ENCODE data around the gene MYRIP. TPM values are rescaled to one million over a fixed set of nuclear protein-coding genes. Genes with fewer than 3 reads are reported as not detected.

MYRIP gene
- total and polyA plus RNA-seq, 4 donors, result 0.98 to 11.7 (median 6.8) TPM

DNA sequence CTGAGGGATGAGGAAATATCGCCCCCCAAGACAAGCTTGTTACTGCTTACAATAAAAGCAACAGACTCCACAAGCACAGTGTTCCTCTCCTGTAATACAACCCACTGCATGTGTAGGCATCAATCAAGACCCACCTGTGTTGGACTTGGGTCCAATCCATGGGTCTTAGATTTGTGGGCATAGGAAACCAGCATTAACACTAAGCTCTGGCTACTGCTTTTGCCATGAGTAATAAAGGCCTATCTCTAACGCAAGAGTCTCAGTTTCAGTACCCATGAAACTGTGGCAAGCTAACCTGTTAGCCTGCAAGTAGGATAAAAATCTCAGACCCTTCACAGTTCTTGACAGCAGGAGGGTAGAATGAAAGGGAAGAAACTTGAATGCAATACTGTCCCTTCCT lies 494.9 kb downstream of the MYRIP start:
- no peak overlapping the region for H3K4me3 ChIP-seq (ENCODE audit: low read depth in 1 of 3, low read length in 3 of 3)
- no peak overlapping the region for H3K9ac ChIP-seq (ENCODE audit: low read depth in 1 of 2, low read length in 2 of 2)
- H3K4me1 ChIP-seq (ENCODE audit: control insufficient read depth in 4 of 4, insufficient read depth in 4 of 4, low read length in 3 of 4), result peaks cover 0 to 8% (median 5%) of the 10 kb centered on the region in 4 donors
- peaks cover 0 to 6% (median 2%) of the 10 kb centered on the region in 4 donors for H3K36me3 ChIP-seq (ENCODE audit: control insufficient read depth in 4 of 4, insufficient read depth in 3 of 4, low read depth in 1 of 4, low read length in 3 of 4)
- no peaks in the 10 kb centered on the region for H3K9me3 ChIP-seq (ENCODE audit: control insufficient read depth in 4 of 4, low read length in 3 of 4)
- 98% methylated on average over 2 of the region's 2 CpGs for WGBS
- no peak overlapping the region for H3K27ac ChIP-seq (ENCODE audit: low read depth in 1 of 2, low read length in 2 of 2)
- H3K27me3 ChIP-seq (ENCODE audit: control insufficient read depth in 4 of 4, insufficient read depth in 4 of 4, low read length in 3 of 4), result no peaks in the 10 kb centered on the region
- DNase-seq (ENCODE audit: low spot score), result no peak
- no peak for TF ChIP-seq RXRA (IDR thresholded peaks at IDR 0.05)
- TF ChIP-seq RAD21 (IDR thresholded peaks at IDR 0.05), result no peak
- TF ChIP-seq, protein P1, sequence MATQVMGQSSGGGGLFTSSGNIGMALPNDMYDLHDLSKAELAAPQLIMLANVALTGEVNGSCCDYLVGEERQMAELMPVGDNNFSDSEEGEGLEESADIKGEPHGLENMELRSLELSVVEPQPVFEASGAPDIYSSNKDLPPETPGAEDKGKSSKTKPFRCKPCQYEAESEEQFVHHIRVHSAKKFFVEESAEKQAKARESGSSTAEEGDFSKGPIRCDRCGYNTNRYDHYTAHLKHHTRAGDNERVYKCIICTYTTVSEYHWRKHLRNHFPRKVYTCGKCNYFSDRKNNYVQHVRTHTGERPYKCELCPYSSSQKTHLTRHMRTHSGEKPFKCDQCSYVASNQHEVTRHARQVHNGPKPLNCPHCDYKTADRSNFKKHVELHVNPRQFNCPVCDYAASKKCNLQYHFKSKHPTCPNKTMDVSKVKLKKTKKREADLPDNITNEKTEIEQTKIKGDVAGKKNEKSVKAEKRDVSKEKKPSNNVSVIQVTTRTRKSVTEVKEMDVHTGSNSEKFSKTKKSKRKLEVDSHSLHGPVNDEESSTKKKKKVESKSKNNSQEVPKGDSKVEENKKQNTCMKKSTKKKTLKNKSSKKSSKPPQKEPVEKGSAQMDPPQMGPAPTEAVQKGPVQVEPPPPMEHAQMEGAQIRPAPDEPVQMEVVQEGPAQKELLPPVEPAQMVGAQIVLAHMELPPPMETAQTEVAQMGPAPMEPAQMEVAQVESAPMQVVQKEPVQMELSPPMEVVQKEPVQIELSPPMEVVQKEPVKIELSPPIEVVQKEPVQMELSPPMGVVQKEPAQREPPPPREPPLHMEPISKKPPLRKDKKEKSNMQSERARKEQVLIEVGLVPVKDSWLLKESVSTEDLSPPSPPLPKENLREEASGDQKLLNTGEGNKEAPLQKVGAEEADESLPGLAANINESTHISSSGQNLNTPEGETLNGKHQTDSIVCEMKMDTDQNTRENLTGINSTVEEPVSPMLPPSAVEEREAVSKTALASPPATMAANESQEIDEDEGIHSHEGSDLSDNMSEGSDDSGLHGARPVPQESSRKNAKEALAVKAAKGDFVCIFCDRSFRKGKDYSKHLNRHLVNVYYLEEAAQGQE (IDR thresholded peaks at IDR 0.05), result no peak
- TF ChIP-seq, protein P2, sequence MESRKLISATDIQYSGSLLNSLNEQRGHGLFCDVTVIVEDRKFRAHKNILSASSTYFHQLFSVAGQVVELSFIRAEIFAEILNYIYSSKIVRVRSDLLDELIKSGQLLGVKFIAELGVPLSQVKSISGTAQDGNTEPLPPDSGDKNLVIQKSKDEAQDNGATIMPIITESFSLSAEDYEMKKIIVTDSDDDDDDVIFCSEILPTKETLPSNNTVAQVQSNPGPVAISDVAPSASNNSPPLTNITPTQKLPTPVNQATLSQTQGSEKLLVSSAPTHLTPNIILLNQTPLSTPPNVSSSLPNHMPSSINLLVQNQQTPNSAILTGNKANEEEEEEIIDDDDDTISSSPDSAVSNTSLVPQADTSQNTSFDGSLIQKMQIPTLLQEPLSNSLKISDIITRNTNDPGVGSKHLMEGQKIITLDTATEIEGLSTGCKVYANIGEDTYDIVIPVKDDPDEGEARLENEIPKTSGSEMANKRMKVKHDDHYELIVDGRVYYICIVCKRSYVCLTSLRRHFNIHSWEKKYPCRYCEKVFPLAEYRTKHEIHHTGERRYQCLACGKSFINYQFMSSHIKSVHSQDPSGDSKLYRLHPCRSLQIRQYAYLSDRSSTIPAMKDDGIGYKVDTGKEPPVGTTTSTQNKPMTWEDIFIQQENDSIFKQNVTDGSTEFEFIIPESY (IDR thresholded peaks at IDR 0.05), result no peak
- TF ChIP-seq JUND (IDR thresholded peaks at IDR 0.05), result no peak
- no peak for TF ChIP-seq GABPA (IDR thresholded peaks at IDR 0.05 in 1 of 2, conservative IDR thresholded peaks at IDR 0.05 in 1 of 2)
- TF ChIP-seq NR2F2 (IDR thresholded peaks at IDR 0.05), result no peak
- TF ChIP-seq, protein P3, sequence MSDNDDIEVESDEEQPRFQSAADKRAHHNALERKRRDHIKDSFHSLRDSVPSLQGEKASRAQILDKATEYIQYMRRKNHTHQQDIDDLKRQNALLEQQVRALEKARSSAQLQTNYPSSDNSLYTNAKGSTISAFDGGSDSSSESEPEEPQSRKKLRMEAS (IDR thresholded peaks at IDR 0.05), result no peak
- no peak for TF ChIP-seq SP1 (IDR thresholded peaks at IDR 0.05)

DNA sequence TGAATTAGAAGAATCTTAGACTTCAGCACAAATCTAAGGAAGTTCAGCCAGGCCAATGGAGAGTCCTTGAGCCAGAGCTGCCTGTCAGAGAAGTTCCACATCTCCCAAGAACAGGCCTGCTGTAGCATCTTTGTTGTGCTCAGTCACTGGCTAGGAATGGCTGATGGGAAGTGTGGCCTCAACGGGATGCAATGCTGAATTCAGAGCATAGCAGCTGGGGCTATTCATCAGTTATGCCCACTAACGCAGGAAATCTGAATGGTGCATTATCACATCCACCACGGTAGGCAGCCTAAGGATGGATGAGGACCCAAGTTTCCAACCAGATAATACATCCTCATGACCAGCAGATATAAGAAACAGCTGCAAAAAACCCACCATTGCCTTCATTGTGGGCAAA lies 496.9 kb downstream of the MYRIP start:
- Histone ChIP-seq H3K4me3 (ENCODE audit: low read depth in 1 of 3, low read length in 3 of 3) (no peak overlapping the region), H3K36me3 (ENCODE audit: control insufficient read depth in 4 of 4, insufficient read depth in 3 of 4, low read depth in 1 of 4, low read length in 3 of 4) (peaks cover 0 to 2% (median under 1%) of the 10 kb centered on the region in 4 donors), H3K9me3 (ENCODE audit: control insufficient read depth in 4 of 4, low read length in 3 of 4) (no peaks in the 10 kb centered on the region), H3K27me3 (ENCODE audit: control insufficient read depth in 4 of 4, insufficient read depth in 4 of 4, low read length in 3 of 4) (no peaks in the 10 kb centered on the region), H3K9ac (ENCODE audit: low read depth in 1 of 2, low read length in 2 of 2) (no peak overlapping the region), H3K27ac (ENCODE audit: low read depth in 1 of 2, low read length in 2 of 2) (no peak overlapping the region), H3K4me1 (ENCODE audit: control insufficient read depth in 4 of 4, insufficient read depth in 4 of 4, low read length in 3 of 4) (peaks cover 0 to 17% (median 10%) of the 10 kb centered on the region in 4 donors)
- TF ChIP-seq JUND (IDR thresholded peaks at IDR 0.05), result no peak
- no peak for TF ChIP-seq YY1 (IDR thresholded peaks at IDR 0.05)
- no peak for TF ChIP-seq RAD21 (IDR thresholded peaks at IDR 0.05)
- no peak for TF ChIP-seq FOXA1 (IDR thresholded peaks at IDR 0.05)
- TF ChIP-seq SP1 (IDR thresholded peaks at IDR 0.05), result no peak
- TF ChIP-seq, protein P1 (IDR thresholded peaks at IDR 0.05), result no peak
- TF ChIP-seq, protein P4, sequence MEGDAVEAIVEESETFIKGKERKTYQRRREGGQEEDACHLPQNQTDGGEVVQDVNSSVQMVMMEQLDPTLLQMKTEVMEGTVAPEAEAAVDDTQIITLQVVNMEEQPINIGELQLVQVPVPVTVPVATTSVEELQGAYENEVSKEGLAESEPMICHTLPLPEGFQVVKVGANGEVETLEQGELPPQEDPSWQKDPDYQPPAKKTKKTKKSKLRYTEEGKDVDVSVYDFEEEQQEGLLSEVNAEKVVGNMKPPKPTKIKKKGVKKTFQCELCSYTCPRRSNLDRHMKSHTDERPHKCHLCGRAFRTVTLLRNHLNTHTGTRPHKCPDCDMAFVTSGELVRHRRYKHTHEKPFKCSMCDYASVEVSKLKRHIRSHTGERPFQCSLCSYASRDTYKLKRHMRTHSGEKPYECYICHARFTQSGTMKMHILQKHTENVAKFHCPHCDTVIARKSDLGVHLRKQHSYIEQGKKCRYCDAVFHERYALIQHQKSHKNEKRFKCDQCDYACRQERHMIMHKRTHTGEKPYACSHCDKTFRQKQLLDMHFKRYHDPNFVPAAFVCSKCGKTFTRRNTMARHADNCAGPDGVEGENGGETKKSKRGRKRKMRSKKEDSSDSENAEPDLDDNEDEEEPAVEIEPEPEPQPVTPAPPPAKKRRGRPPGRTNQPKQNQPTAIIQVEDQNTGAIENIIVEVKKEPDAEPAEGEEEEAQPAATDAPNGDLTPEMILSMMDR (IDR thresholded peaks at IDR 0.05; ENCODE audit: low read depth, low read length, missing input control), result no peak
- no peak for TF ChIP-seq FOXA2 (IDR thresholded peaks at IDR 0.05)
- no peak for TF ChIP-seq GABPA (IDR thresholded peaks at IDR 0.05 in 1 of 2, conservative IDR thresholded peaks at IDR 0.05 in 1 of 2)
- TF ChIP-seq HNF4A (conservative IDR thresholded peaks at IDR 0.05), result no peak
- TF ChIP-seq, protein P3 (IDR thresholded peaks at IDR 0.05), result no peak
- TF ChIP-seq EGR1 (IDR thresholded peaks at IDR 0.05; ENCODE audit: low read depth in 2 of 2), result no peak
- TF ChIP-seq, protein P2 (IDR thresholded peaks at IDR 0.05), result no peak
- DNase-seq (ENCODE audit: low spot score), result no peak
- WGBS, result 91% methylated on average over 3 of the region's 3 CpGs

Measured in liver (tissue), 9 donors.